ENCODE measurements around the gene ACTL7A. TPM values are rescaled to one million over a fixed set of nuclear protein-coding genes. Genes with fewer than 3 reads are reported as not detected.
A peak's percentile ranks its signal among the peaks of the same experiment; 100 is the strongest.
"Not testable (repeated sequence)": the region's sequence is repeated elsewhere in the genome, so short reads cannot be mapped to it uniquely, and the experiment has no call there.

ACTL7A gene
- total RNA-seq, 2 donors from 2014 or later, result not detected

DNA sequence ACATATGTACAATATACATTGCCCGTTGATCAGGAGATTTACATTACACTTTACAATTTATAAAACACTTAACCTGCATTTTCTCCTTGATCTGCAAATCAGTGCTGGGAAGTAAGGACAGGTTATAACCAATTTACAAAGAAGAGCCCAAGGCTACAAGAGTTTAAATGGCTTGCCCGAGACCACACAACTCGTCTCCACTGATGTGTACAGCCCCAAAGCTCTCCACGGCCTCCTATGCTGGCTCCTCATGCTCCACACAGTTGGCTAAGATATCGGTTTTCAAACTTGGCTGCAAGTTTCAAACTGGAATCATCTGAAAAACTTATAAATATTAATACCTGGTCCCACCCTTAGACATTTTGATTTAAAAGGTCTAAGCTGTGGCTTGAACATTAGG, 16.6 kb upstream of the ACTL7A start:
- Histone ChIP-seq H3K27me3 (no peaks in the 10 kb centered on the region), H3K27ac (no peak overlapping the region), H3K4me1 (no peaks in the 10 kb centered on the region), H3K4me3 (no peak overlapping the region), H3K36me3 (replicated peaks in 1 of 2; ENCODE audit: insufficient read depth in 1 of 2, low read depth in 2 of 2) (no peaks in the 10 kb centered on the region), H3K9me3 (no peaks in the 10 kb centered on the region)
- no peak for ATAC-seq
- TF ChIP-seq POLR2A (IDR thresholded peaks at IDR 0.05), result no peak
- TF ChIP-seq, protein P1, sequence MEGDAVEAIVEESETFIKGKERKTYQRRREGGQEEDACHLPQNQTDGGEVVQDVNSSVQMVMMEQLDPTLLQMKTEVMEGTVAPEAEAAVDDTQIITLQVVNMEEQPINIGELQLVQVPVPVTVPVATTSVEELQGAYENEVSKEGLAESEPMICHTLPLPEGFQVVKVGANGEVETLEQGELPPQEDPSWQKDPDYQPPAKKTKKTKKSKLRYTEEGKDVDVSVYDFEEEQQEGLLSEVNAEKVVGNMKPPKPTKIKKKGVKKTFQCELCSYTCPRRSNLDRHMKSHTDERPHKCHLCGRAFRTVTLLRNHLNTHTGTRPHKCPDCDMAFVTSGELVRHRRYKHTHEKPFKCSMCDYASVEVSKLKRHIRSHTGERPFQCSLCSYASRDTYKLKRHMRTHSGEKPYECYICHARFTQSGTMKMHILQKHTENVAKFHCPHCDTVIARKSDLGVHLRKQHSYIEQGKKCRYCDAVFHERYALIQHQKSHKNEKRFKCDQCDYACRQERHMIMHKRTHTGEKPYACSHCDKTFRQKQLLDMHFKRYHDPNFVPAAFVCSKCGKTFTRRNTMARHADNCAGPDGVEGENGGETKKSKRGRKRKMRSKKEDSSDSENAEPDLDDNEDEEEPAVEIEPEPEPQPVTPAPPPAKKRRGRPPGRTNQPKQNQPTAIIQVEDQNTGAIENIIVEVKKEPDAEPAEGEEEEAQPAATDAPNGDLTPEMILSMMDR (IDR thresholded peaks at IDR 0.05), result no peak
- 76 to 82% methylated on average over 5 of the region's 5 CpGs for WGBS, 2 donors
- no peak for DNase-seq
- intact Hi-C loops (cut with DNase I), result no loop called here

DNA sequence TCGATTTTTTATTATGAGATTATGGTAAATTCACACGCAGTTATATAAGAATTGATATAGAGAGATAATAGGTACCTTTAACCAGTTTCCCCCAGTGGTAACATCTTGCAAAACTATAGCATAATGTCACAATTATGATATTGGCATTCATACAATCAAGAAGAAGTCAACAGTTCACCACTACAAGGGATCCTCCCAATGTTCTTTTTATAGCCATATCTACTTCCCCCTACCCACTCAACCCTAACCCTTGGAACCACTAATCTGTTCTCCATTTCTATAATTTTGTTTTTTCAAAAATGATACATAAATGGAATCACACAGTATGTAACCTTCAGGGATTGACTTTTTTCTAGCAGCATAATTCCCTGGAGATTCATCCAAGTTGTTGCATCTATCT, 16.1 kb upstream of the ACTL7A start:
- intact Hi-C loops (cut with DNase I), result no loop called here
- DNase-seq (no peak), ATAC-seq (no peak)
- 61 to 66% methylated on average over 2 of the region's 2 CpGs for WGBS, 2 donors
- Histone ChIP-seq H3K9me3 (no peaks in the 10 kb centered on the region), H3K4me1 (no peaks in the 10 kb centered on the region), H3K27me3 (no peaks in the 10 kb centered on the region), H3K36me3 (replicated peaks in 1 of 2; ENCODE audit: insufficient read depth in 1 of 2, low read depth in 2 of 2) (no peaks in the 10 kb centered on the region), H3K27ac (no peak overlapping the region), H3K4me3 (no peak overlapping the region)
- TF ChIP-seq, protein P1 (IDR thresholded peaks at IDR 0.05), result no peak
- no peak for TF ChIP-seq POLR2A (IDR thresholded peaks at IDR 0.05)

DNA sequence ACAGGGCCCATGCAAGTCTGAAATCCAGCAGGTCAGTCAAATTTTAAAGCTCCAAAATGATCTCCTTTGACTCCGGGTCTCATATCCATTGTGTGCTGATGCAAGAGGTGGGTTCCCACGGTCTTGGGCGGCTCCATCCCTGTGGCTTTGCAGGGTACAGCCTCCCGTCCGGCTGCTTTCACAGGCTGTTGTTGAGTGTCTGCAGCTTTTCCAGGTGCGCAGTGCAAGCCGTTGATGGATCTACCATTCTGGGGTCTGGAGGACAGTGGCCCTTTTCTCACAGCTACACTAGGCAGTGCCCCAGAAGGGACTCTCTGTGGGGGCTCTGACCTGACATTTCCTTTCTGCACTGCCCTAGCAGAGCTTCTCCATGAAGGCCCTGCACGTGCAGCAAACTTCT, 13.8 kb upstream of the ACTL7A start:
- intact Hi-C loops (cut with DNase I), result not testable (repeated sequence)

DNA sequence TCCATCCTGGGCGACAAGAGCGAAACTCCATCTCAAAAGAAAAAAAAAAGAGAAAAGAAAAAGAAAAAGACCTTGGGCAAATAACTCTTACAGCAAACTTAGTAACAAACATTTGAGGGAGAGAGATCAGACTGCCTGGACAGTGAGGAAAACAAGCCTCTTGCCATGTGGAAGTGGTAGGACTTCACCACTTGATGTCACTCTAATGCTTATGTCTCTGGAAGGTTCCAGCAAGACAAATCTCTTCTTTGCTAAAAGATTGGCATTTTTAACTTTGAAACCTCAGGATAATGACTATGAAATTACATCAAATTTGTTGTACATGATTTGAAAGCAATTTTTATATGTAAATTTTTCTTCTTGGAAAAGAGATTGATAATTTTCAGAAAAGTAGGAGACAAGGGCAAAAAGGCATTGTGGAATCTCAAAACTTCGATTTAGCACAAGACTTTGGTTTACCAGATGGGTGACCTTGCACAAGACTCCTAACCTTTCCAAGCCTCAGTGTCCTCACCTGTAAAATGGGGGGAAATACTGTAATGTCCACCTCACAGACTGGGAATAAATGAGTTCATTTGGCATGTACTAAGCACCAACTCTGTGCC, 11.7 kb upstream of the ACTL7A start:
- Histone ChIP-seq H3K27me3 (no peaks in the 10 kb centered on the region), H3K4me1 (no peaks in the 10 kb centered on the region), H3K9me3 (no peaks in the 10 kb centered on the region), H3K27ac (no peak overlapping the region), H3K4me3 (no peak overlapping the region), H3K36me3 (replicated peaks in 1 of 2; ENCODE audit: insufficient read depth in 1 of 2, low read depth in 2 of 2) (no peaks in the 10 kb centered on the region)
- ATAC-seq (no peak), DNase-seq (no peak)
- TF ChIP-seq, protein P1 (IDR thresholded peaks at IDR 0.05), result peak in 4 of 7 experiments; percentile 13 to 22 (median 19)
- TF ChIP-seq POLR2A (IDR thresholded peaks at IDR 0.05), result no peak
- 86 to 88% methylated on average over 3 of the region's 3 CpGs for WGBS, 2 donors
- intact Hi-C loops (cut with DNase I), result no loop called here

More for the DNA sequence above, 13.8 kb upstream of the ACTL7A start:
- not testable (repeated sequence) for ATAC-seq; H3K27me3 ChIP-seq; H3K4me3 ChIP-seq; H3K27ac ChIP-seq; DNase-seq; H3K36me3 ChIP-seq (replicated peaks in 1 of 2; ENCODE audit: insufficient read depth in 1 of 2, low read depth in 2 of 2); H3K9me3 ChIP-seq; H3K4me1 ChIP-seq
- WGBS, 2 donors, result 85 to 87% methylated on average over 4 to 8 of the region's 8 CpGs

DNA sequence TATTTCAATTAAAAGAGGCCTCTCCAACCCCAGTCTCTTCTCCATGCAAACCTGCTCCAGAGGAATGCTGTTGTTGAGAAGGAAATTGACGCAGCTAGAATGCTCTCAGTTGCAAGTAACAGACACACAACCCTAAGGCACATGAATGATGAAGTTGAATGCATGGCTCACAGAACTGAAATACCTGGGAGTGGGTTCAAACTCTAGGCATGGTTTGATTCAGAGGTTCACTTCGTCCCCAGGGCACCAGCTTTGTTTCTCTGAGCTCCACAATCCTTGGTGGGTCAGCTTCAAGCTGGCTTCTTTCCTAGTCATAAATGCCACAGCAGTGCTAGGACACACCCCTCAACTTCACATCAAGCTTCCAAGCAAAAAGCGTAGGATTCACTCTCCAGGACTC, 10.9 kb upstream of the ACTL7A start:
- no peak for ATAC-seq
- WGBS, 2 donors, result 58 to 66% methylated on average over 3 of the region's 3 CpGs

More for the DNA sequence above, 10.9 kb upstream of the ACTL7A start:
- H3K27me3 ChIP-seq, result no peaks in the 10 kb centered on the region
- no peak overlapping the region for H3K27ac ChIP-seq
- TF ChIP-seq POLR2A (IDR thresholded peaks at IDR 0.05), result no peak
- TF ChIP-seq, protein P1 (IDR thresholded peaks at IDR 0.05), result no peak
- no peak overlapping the region for H3K4me3 ChIP-seq
- H3K9me3 ChIP-seq, result no peaks in the 10 kb centered on the region
- no peaks in the 10 kb centered on the region for H3K36me3 ChIP-seq (replicated peaks in 1 of 2; ENCODE audit: insufficient read depth in 1 of 2, low read depth in 2 of 2)
- no peaks in the 10 kb centered on the region for H3K4me1 ChIP-seq
- no peak for DNase-seq
- intact Hi-C loops (cut with DNase I), result no loop called here
